ENCODE results near the gene ITK. TPM values are rescaled to one million over a fixed set of nuclear protein-coding genes. Genes with fewer than 3 reads are reported as not detected.

ITK gene
- total and polyA plus RNA-seq, 2 donors (not counting 1 experiment from before 2014, with no cell fraction given), result 0.75 to 1.1 TPM

- CTCF ChIA-PET, result no interaction called here
- Histone ChIP-seq H3K27me3 (replicated peaks in 1 of 4; ENCODE audit: control extremely low read depth in 1 of 4, control insufficient read depth in 3 of 4, insufficient read depth in 4 of 4, low read length in 3 of 4) (no peaks in the 10 kb centered on the region), H3K9ac (ENCODE audit: low read length) (no peak overlapping the region), H3K36me3 (replicated peaks in 1 of 2; ENCODE audit: control extremely low read depth in 1 of 2, control insufficient read depth in 1 of 2, extremely low read depth in 1 of 2, insufficient read depth in 2 of 2, low read length in 1 of 2) (no peaks in the 10 kb centered on the region), H3K79me2 (ENCODE audit: control insufficient read depth, insufficient read depth, low read length) (no peaks in the 10 kb centered on the region), H3K4me1 (ENCODE audit: control insufficient read depth in 2 of 2, insufficient read depth in 2 of 2, low read length in 2 of 2) (no peaks in the 10 kb centered on the region), H2AFZ (ENCODE audit: insufficient read depth, low read depth, low read length, poor library complexity, severe bottlenecking) (no peak overlapping the region), H3K4me2 (replicated peaks; ENCODE audit: low read depth, low read length, poor library complexity, severe bottlenecking) (no peak overlapping the region), H4K20me1 (ENCODE audit: control insufficient read depth, insufficient read depth, low read length, poor library complexity, severe bottlenecking) (no peaks in the 10 kb centered on the region), H3K4me3 (ENCODE audit: control extremely low read depth in 1 of 5, extremely low read depth in 1 of 5, insufficient read depth in 1 of 5, low read depth in 2 of 5, low read length in 4 of 5) (no peak overlapping the region), H3K27ac (ENCODE audit: low read length in 2 of 2) (no peak overlapping the region), H3K9me3 (ENCODE audit: control extremely low read depth in 1 of 3, control insufficient read depth in 2 of 3, insufficient read depth in 1 of 3, low read length in 2 of 3) (no peaks in the 10 kb centered on the region)
- Mint-ChIP-seq H3K4me3 (no peak overlapping the region), H3K27ac (no peak overlapping the region), H3K4me1 (no peaks in the 10 kb centered on the region), H3K9me3 (ENCODE audit: insufficient read depth) (no peaks in the 10 kb centered on the region), H3K27me3 (no peaks in the 10 kb centered on the region)
- POLR2A ChIA-PET, result no interaction called here
- DNase-seq (no peak), ATAC-seq (ENCODE audit: low read depth) (no peak)
- TF ChIP-seq CTCF (IDR thresholded peaks at IDR 0.05) (no peak), EZH2 (IDR thresholded peaks at IDR 0.05; ENCODE audit: borderline replicate concordance, insufficient read depth, low read depth, low read length, poor library complexity, severe bottlenecking) (no peak)
- intact Hi-C loops (cut with micrococcal nuclease), result no loop called here
- 97% methylated on average over 7 of the region's 12 CpGs for WGBS (ENCODE audit: insufficient coverage)
Measured at GRCh38 chr5:157186309-157187045, 5.8 kb downstream of the ITK start.

- H2AFZ ChIP-seq (ENCODE audit: insufficient read depth, low read depth, low read length, poor library complexity, severe bottlenecking), result no peak overlapping the region
- peaks cover 0 to 2% (median 0%) of the 10 kb centered on the region in 3 donors for H3K9me3 ChIP-seq (ENCODE audit: control extremely low read depth in 1 of 3, control insufficient read depth in 2 of 3, insufficient read depth in 1 of 3, low read length in 2 of 3)
- no peaks in the 10 kb centered on the region for H3K27me3 ChIP-seq (replicated peaks in 1 of 4; ENCODE audit: control extremely low read depth in 1 of 4, control insufficient read depth in 3 of 4, insufficient read depth in 4 of 4, low read length in 3 of 4)
- intact Hi-C loops (cut with micrococcal nuclease), result no loop called here
- CTCF ChIA-PET, result no interaction called here
- H3K4me3 ChIP-seq (ENCODE audit: control extremely low read depth in 1 of 5, extremely low read depth in 1 of 5, insufficient read depth in 1 of 5, low read depth in 2 of 5, low read length in 4 of 5), result no peak overlapping the region
- Mint-ChIP-seq H3K9me3 (ENCODE audit: insufficient read depth) (no peaks in the 10 kb centered on the region), H3K27ac (no peak overlapping the region), H3K27me3 (no peaks in the 10 kb centered on the region), H3K4me1 (no peaks in the 10 kb centered on the region), H3K4me3 (no peak overlapping the region)
- ATAC-seq (ENCODE audit: low read depth), result no peak
- no peaks in the 10 kb centered on the region for H3K36me3 ChIP-seq (replicated peaks in 1 of 2; ENCODE audit: control extremely low read depth in 1 of 2, control insufficient read depth in 1 of 2, extremely low read depth in 1 of 2, insufficient read depth in 2 of 2, low read length in 1 of 2)
- H4K20me1 ChIP-seq (ENCODE audit: control insufficient read depth, insufficient read depth, low read length, poor library complexity, severe bottlenecking), result no peaks in the 10 kb centered on the region
- no peak overlapping the region for H3K4me2 ChIP-seq (replicated peaks; ENCODE audit: low read depth, low read length, poor library complexity, severe bottlenecking)
- no peak overlapping the region for H3K9ac ChIP-seq (ENCODE audit: low read length)
- no peak for TF ChIP-seq CTCF (IDR thresholded peaks at IDR 0.05)
- TF ChIP-seq EZH2 (IDR thresholded peaks at IDR 0.05; ENCODE audit: borderline replicate concordance, insufficient read depth, low read depth, low read length, poor library complexity, severe bottlenecking), result no peak
- no peaks in the 10 kb centered on the region for H3K79me2 ChIP-seq (ENCODE audit: control insufficient read depth, insufficient read depth, low read length)
- no peaks in the 10 kb centered on the region for H3K4me1 ChIP-seq (ENCODE audit: control insufficient read depth in 2 of 2, insufficient read depth in 2 of 2, low read length in 2 of 2)
- POLR2A ChIA-PET, result no interaction called here
- H3K27ac ChIP-seq (ENCODE audit: low read length in 2 of 2), result no peak overlapping the region
- 89% methylated on average over 2 of the region's 5 CpGs for WGBS (ENCODE audit: insufficient coverage)
- DNase-seq, result no peak
Measured at GRCh38 chr5:157187046-157187754, 6.6 kb downstream of the ITK start.

All from B cell (primary cell).